GM18873 (cell line): Measurements from ENCODE around the gene STK4.
"Not testable (repeated sequence)": the region's sequence is repeated elsewhere in the genome, so short reads cannot be mapped to it uniquely, and the experiment has no call there.

Experiments
- ATAC-seq: cut with Tn5 transposase; IDR thresholded peaks from one replicate; pipeline ENCODE4 v1.9.1; 2021; ENCODE audit warnings: mild to moderate bottlenecking, moderate library complexity, moderate number of reproducible peaks; ENCODE audit not compliant: unreplicated experiment, low FRiP score

The STK4 gene

GRCh38 chr20:45049904-45050471, 83.7 kb downstream of the STK4 start:
- no peak for ATAC-seq

DNA sequence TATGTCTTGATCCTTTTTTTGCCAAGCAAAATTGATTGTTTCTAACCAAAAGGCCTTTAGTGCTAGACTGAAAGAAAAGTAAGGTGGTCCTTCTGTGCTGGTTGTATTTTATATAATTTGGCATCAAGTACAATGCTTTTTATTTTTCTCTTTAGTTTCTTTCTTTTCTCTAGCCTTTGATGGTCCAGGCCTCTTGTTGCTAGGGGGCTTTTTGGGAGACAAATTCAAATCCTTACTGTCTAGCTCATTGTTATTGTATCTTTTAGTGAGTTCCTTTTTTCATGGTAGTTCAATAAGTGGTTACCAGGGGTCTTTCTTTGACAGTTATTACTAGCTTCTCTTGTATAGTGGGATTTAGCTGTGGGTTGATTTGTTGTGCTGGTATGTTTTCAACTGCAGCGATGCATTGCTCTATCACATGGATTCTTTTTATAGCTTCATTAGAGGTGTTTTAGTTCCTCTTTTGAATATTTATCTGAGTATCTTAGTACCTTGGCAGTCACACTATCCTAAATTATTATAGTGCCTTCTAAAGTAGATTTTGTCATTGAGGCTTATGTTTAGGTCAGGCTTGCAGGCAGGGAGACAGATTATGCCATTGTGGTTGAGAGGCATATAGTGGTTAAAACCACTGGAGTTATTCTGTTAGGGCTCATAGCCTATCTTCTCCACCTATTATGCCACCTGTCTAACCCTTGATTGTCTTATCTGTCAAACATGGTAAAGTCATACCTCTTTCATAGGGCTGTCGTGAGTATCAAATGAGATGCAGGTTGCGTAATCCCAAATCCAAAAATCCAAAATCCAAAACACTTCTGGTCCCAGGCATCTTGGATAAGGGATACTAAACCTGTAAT, 85.1 kb downstream of the STK4 start:
- no peak for ATAC-seq

GRCh38 chr20:45052698-45053429, 86.6 kb downstream of the STK4 start:
- no peak for ATAC-seq

DNA sequence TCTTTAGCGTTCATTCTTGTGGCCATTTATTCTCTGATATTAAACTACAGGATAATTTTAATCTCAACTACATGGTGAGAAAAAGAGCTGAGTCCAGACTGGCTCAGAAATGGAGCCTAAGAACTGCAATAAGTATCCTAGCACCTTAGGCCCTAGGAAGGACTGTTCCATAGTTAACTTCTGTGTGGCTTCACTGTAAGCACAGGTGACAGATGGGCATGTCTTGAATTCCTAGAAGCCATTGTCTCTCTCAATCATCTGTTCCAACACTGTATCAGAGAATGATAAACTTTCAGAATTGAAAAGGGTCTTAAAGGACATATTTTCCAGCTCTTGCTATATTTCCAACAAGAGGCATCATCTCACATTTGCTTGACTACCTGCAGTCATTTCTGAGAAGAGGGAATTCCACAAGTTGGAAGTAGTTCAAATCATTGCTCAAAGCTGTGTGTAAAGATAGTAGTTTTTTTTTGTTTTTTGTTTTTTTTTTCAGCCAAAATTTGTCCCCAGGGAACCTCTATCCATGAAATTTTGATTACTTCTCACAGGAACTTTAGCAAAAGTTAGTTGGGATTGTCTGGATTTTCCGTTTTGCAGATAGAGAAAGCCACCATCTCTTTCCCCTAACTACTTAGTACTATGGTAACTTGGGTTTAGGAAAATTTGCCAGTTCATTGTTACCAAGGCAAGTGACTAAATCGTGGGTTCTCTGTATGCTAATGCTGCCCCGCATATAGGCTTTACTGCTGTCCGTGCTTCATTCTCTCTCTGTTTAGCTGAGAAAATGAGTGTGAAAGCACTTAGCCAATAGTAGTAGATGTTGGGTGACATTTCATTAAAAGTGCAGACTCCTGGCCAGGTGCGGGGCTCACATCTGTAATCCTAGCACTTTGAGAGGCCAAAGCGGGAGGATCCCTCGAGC, 87.4 kb downstream of the STK4 start:
- no peak for ATAC-seq

DNA sequence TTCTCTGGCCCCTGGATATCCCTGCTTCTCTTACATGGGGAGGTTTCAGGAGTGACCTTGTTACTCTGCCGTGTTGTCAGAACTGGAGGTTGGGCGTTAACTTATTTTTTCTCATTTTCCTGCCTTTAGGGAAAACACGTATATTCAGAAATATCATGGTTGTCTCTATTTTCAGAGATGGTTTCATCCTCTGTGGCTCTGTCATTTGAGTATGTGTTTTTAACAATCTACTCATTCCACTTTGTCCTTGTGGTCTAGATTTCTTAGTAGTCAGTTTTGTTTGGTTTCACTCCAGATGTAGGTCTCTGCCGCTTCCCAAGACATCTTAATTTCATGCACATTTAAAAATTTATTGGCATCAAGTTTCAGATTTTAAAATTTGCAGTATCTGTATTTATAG, 88.7 kb downstream of the STK4 start:
- no peak for ATAC-seq

GRCh38 chr20:45056473-45057173, 90.3 kb downstream of the STK4 start:
- no peak for ATAC-seq

DNA sequence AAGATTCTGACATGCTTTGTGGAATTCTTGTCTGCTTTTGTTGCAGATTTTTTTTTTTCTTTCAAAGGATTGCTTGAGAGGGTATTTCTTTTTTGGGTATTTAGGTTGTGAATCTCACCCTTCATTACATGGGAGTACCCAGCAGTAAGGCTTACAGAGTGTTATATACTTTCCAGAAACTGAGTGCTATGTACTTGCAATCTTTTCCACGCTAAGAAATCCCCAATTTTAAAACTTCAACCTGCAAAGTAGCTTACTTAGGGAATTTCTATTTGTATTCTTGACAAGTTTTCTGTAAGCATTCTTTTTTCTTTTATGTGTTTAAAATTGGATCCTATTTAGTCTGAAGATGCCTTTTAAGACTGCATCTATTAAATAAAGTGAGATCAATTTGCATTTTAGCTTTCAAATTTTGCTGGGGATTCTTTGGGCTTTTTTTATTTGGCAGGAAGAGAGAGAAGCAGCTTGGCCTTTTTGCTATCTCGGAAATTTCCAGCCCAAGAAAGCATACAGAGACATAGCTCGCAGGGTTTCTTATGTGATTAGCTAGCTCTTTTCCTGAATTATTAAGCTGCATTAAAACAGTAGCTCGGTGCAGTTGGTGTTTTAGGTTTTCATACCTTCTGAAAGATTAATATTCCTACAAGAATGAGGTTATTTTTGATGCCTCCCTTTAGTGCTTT, 92.0 kb downstream of the STK4 start:
- no peak for ATAC-seq

DNA sequence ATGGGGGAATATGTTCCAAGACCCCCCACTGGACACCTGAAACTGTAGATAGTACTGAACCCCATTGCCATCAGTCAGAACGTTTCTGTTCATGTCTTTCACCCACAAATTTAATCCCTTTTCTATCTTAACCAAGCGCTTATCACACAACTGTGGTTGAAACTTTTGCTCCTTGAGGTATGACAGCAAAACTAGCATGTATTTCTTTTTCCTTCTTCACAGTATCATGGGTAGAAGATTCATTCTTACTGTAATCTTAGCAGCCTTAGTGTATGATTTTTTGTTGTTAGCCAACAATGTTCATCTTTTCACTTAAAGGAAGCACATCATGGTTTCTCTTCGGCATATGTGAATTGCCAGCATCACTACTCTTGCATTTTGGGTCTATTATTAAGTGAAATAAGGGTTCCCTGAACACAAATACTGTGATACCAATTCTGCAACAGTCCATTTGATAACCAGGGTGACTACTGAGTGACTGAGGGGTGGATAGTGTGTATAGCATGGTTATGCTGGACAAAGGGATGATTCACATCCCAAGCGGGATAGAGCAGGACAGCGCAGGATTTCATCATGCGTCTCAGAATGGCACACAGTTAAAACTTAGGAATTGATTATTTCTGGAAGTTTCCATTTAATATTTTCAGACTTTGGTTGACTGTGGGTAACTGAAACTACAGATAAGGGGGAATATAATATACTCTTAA, 92.9 kb downstream of the STK4 start:
- no peak for ATAC-seq

- no peak for ATAC-seq
Observed at GRCh38 chr20:45060294-45060693, 94.0 kb downstream of the STK4 start.

DNA sequence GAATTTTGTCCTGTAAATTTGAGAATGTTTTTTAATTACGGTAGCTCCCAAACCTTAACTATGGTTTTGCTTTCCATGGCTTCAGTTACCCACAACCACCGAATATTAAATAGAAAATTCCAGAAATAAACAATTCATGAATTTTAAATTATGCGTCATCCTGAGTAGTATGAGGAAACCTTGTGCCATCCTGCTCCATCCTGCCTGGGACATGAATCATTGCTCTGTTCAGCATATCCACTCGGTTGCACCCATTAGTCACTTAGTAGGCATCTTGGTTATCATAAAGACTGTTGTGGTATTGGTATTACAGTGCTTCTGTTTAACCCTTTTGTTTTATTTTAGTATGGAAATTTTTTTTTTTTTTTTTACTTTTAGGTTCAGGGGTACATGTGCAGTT, 94.9 kb downstream of the STK4 start:
- no peak for ATAC-seq

- ATAC-seq: not testable (repeated sequence)
Observed at GRCh38 chr20:45063107-45063506, 96.8 kb downstream of the STK4 start.

GRCh38 chr20:45064812-45065211, 98.5 kb downstream of the STK4 start:
- no peak for ATAC-seq

DNA sequence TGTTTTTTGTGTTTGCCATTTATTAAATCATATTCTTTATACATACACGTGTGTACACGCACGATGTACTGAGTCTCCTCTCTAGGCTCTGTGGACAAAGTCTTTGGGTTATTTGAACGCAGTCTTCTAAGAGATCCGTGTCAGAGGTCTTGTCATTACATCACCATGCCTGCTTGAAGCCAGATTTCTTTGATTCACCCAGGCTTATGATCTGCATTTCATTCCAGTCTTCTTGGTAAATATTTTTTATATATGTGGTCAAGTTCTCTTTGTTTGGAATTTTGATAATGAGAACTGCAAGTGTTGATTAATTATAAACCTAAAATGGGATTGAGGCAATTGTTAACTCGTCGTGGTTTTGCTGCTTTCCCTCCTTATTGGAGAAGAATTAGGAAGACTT, 100.1 kb downstream of the STK4 start:
- no peak for ATAC-seq

DNA sequence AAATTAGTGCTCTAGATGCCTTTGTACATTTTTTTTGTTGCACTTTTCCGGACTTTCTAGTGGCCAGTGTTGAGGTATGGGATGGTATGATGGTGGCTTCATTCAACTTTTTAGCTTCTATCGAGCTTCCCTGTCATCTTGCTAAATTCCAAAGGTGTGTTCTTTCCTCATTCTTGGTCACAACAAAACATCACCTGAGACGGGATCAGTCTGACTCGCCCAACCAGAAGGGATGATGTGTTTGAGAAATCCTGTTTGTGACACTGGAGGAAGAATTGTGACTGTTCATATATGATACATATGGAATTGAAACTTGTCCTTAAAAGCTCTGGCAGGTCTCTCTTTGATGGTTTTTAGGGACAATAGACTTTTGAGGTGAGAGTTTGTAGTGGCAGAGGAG, 100.8 kb downstream of the STK4 start:
- no peak for ATAC-seq

DNA sequence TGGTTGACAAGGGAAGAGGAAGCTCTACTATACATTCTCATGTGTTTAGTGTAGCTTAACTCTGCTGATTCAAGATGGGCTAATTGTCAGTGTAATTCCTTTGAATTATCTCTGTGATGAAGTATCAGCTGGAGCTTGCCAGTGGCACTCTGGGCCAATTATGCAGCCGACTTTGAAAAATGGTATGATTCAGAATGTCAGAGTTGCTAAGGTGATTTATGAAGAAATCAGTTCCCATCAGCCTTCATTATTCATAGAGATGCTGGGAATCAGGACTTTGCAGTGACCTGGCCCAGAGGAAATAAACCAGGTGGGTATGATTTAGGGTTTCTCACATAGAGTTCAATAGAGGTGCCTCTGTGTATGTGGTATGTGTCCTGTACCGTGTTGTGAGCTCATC, 101.2 kb downstream of the STK4 start:
- ATAC-seq: no peak

DNA sequence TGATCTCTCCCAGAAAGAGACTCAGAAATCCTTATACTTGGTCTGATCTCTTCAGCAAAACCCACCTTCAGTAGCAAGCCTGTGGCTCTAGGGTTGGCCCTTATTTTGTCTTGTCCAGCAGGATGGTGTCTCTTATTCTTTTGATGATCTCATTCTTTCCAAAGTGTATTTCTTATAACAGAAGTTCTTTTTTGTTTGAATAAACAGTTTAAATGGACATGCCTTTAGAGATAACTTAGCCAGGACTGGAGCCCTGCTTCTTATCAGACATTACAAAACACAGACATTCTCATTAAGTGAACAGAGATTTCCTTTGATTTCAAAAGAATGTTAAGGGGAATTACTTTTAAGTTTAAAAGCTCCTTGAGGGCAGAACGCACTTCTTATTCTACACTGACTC, 102.9 kb downstream of the STK4 start:
- ATAC-seq: no peak

GRCh38 chr20:45070932-45071632, 104.8 kb downstream of the STK4 start:
- ATAC-seq: no peak

DNA sequence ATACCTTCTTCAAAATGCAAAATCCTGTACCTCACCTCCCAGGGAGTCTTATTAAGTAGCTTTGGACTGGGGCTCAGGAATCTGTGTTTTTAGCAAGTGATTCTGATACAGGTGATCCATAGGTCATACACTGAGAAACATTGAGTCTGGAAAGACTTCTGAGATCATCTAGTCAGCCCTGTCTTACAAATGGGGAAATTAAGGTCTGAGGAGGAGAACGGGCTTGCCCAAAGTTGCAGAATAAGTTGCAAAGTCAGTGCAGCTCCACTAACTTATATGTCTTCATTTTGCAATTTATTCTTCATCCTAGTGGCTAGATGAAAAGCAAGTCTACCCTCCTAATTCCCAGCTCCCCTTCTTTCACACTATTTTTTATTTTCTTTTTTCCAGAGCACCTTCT, 105.8 kb downstream of the STK4 start:
- ATAC-seq: no peak
